ENCODE results near the gene RUNX2.

The RUNX2 gene

DNA sequence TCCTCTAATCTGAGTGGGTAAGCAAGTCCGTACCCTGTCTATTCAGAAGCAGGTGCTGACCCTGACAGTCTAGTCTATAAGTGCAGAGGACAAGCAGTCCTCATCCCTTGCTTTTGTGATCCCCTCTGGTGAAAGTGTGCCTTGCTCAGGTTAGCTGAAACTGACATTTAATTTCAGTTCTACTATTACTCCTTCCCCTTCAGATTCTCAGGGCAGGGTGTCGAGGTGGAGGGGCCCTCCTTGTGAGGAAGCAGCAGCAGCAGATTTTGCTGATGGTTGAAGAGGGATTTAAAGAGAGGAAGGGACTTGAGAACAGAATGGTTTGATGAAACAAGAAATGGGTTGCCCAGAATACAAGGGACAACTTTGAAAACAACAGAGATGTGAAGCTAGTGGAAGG is 378.2 kb downstream of the RUNX2 start (continued):
- TF ChIP-seq, protein P1, sequence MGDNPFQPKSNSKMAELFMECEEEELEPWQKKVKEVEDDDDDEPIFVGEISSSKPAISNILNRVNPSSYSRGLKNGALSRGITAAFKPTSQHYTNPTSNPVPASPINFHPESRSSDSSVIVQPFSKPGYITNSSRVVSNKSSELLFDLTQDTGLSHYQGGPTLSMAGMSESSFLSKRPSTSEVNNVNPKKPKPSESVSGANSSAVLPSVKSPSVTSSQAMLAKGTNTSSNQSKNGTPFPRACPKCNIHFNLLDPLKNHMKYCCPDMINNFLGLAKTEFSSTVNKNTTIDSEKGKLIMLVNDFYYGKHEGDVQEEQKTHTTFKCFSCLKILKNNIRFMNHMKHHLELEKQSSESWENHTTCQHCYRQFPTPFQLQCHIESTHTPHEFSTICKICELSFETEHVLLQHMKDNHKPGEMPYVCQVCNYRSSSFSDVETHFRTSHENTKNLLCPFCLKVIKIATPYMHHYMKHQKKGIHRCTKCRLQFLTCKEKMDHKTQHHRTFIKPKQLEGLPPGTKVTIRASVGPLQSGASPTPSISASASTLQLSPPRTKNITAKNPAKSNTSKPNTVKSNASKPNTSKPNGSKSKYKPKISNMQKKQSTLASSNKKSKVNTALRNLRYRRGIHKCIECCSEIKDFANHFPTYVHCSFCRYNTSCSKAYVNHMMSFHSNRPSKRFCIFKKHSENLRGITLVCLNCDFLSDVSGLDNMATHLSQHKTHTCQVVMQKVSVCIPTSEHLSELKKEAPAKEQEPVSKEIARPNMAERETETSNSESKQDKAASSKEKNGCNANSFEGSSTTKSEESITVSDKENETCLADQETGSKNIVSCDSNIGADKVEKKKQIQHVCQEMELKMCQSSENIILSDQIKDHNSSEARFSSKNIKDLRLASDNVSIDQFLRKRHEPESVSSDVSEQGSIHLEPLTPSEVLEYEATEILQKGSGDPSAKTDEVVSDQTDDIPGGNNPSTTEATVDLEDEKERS (tag by site-specific recombination; IDR thresholded peaks at IDR 0.05): no peak
- no peak for TF ChIP-seq ZXDB (tag by site-specific recombination; IDR thresholded peaks at IDR 0.05)
- TF ChIP-seq SCRT1 (tag by site-specific recombination; IDR thresholded peaks at IDR 0.05; ENCODE audit: borderline replicate concordance): no peak
- TF ChIP-seq ZNF670 (tag by site-specific recombination; IDR thresholded peaks at IDR 0.05; ENCODE audit: low read depth): no peak

DNA sequence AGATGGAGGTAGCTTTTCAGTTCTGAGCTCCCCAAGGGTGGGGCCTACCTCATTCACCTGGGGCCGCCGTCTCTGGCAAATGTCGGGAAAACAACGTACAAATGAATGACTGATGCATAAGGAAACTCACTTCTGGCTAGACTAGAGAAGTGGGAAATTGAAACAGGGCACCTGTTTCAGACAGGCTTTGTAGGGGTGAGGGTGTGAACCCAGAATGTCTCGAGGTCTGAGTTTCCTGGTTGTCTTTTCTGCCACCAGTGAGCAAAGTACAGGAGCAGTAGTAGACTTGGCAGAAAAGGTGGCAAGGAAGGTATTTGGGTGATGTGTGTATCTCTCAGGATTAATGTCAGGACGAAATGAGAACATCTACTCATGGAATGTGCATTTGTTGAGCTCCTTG is 379.0 kb downstream of the RUNX2 start:
- Histone ChIP-seq H3K27ac (ENCODE audit: extremely low read depth, low read depth, low read length) (no peak overlapping the region), H3K4me3 (ENCODE audit: low read depth, low read length) (no peak overlapping the region), H3K4me1 (ENCODE audit: control insufficient read depth, insufficient read depth, low read length) (peaks cover 5% of the 10 kb centered on the region), H3K9me3 (ENCODE audit: control insufficient read depth, insufficient read depth, low read depth, low read length) (no peaks in the 10 kb centered on the region), H3K36me3 (ENCODE audit: control insufficient read depth in 2 of 2, insufficient read depth in 1 of 2, low read length in 2 of 2) (no peaks in the 10 kb centered on the region)
- POLR2A ChIA-PET: no interaction called here
- CTCF ChIA-PET: no interaction called here
- TF ChIP-seq TCF7L2 (IDR thresholded peaks at IDR 0.05; ENCODE audit: borderline replicate concordance, low read depth, low read length) (no peak), ZNF777 (tag by site-specific recombination; IDR thresholded peaks at IDR 0.05; ENCODE audit: borderline replicate concordance) (no peak), ZNF558 (tag by site-specific recombination; IDR thresholded peaks at IDR 0.05) (no peak), KLF1 (tag by site-specific recombination; IDR thresholded peaks at IDR 0.05) (no peak), KLF10 (tag by site-specific recombination; IDR thresholded peaks at IDR 0.05) (no peak), ZNF560 (tag by site-specific recombination; IDR thresholded peaks at IDR 0.05; ENCODE audit: borderline replicate concordance) (no peak), ZNF174 (tag by site-specific recombination; IDR thresholded peaks at IDR 0.05) (no peak), ZFP41 (tag by site-specific recombination; IDR thresholded peaks at IDR 0.05; ENCODE audit: borderline replicate concordance) (no peak), ZNF391 (tag by site-specific recombination; IDR thresholded peaks at IDR 0.05; ENCODE audit: borderline replicate concordance, low read depth) (no peak), ZBTB20 (tag by site-specific recombination; IDR thresholded peaks at IDR 0.05) (no peak)
- TF ChIP-seq, protein P2, sequence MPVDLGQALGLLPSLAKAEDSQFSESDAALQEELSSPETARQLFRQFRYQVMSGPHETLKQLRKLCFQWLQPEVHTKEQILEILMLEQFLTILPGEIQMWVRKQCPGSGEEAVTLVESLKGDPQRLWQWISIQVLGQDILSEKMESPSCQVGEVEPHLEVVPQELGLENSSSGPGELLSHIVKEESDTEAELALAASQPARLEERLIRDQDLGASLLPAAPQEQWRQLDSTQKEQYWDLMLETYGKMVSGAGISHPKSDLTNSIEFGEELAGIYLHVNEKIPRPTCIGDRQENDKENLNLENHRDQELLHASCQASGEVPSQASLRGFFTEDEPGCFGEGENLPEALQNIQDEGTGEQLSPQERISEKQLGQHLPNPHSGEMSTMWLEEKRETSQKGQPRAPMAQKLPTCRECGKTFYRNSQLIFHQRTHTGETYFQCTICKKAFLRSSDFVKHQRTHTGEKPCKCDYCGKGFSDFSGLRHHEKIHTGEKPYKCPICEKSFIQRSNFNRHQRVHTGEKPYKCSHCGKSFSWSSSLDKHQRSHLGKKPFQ (tag by site-specific recombination; IDR thresholded peaks at IDR 0.05): no peak
- TF ChIP-seq, protein P3, sequence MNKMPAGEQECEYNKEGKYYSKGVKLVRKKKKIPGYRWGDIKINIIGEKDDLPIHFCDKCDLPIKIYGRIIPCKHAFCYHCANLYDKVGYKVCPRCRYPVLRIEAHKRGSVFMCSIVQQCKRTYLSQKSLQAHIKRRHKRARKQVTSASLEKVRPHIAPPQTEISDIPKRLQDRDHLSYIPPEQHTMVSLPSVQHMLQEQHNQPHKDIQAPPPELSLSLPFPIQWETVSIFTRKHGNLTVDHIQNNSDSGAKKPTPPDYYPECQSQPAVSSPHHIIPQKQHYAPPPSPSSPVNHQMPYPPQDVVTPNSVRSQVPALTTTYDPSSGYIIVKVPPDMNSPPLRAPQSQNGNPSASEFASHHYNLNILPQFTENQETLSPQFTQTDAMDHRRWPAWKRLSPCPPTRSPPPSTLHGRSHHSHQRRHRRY (tag by site-specific recombination; IDR thresholded peaks at IDR 0.05): no peak
- TF ChIP-seq, protein P4, sequence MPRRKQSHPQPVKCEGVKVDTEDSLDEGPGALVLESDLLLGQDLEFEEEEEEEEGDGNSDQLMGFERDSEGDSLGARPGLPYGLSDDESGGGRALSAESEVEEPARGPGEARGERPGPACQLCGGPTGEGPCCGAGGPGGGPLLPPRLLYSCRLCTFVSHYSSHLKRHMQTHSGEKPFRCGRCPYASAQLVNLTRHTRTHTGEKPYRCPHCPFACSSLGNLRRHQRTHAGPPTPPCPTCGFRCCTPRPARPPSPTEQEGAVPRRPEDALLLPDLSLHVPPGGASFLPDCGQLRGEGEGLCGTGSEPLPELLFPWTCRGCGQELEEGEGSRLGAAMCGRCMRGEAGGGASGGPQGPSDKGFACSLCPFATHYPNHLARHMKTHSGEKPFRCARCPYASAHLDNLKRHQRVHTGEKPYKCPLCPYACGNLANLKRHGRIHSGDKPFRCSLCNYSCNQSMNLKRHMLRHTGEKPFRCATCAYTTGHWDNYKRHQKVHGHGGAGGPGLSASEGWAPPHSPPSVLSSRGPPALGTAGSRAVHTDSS (tag by site-specific recombination; IDR thresholded peaks at IDR 0.05): no peak
- TF ChIP-seq, protein P5, sequence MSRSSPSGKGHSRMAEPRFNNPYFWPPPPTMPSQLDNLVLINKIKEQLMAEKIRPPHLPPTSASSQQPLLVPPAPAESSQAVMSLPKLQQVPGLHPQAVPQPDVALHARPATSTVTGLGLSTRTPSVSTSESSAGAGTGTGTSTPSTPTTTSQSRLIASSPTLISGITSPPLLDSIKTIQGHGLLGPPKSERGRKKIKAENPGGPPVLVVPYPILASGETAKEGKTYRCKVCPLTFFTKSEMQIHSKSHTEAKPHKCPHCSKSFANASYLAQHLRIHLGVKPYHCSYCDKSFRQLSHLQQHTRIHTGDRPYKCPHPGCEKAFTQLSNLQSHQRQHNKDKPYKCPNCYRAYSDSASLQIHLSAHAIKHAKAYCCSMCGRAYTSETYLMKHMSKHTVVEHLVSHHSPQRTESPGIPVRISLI (tag by site-specific recombination; IDR thresholded peaks at IDR 0.05): no peak
- TF ChIP-seq, protein P6, sequence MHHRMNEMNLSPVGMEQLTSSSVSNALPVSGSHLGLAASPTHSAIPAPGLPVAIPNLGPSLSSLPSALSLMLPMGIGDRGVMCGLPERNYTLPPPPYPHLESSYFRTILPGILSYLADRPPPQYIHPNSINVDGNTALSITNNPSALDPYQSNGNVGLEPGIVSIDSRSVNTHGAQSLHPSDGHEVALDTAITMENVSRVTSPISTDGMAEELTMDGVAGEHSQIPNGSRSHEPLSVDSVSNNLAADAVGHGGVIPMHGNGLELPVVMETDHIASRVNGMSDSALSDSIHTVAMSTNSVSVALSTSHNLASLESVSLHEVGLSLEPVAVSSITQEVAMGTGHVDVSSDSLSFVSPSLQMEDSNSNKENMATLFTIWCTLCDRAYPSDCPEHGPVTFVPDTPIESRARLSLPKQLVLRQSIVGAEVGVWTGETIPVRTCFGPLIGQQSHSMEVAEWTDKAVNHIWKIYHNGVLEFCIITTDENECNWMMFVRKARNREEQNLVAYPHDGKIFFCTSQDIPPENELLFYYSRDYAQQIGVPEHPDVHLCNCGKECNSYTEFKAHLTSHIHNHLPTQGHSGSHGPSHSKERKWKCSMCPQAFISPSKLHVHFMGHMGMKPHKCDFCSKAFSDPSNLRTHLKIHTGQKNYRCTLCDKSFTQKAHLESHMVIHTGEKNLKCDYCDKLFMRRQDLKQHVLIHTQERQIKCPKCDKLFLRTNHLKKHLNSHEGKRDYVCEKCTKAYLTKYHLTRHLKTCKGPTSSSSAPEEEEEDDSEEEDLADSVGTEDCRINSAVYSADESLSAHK (tag by site-specific recombination; IDR thresholded peaks at IDR 0.05): no peak
- TF ChIP-seq, protein P7, sequence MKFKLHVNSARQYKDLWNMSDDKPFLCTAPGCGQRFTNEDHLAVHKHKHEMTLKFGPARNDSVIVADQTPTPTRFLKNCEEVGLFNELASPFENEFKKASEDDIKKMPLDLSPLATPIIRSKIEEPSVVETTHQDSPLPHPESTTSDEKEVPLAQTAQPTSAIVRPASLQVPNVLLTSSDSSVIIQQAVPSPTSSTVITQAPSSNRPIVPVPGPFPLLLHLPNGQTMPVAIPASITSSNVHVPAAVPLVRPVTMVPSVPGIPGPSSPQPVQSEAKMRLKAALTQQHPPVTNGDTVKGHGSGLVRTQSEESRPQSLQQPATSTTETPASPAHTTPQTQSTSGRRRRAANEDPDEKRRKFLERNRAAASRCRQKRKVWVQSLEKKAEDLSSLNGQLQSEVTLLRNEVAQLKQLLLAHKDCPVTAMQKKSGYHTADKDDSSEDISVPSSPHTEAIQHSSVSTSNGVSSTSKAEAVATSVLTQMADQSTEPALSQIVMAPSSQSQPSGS (tag by site-specific recombination; IDR thresholded peaks at IDR 0.05; ENCODE audit: low read depth): no peak
- TF ChIP-seq, protein P8, sequence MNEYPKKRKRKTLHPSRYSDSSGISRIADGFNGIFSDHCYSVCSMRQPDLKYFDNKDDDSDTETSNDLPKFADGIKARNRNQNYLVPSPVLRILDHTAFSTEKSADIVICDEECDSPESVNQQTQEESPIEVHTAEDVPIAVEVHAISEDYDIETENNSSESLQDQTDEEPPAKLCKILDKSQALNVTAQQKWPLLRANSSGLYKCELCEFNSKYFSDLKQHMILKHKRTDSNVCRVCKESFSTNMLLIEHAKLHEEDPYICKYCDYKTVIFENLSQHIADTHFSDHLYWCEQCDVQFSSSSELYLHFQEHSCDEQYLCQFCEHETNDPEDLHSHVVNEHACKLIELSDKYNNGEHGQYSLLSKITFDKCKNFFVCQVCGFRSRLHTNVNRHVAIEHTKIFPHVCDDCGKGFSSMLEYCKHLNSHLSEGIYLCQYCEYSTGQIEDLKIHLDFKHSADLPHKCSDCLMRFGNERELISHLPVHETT (tag by site-specific recombination; IDR thresholded peaks at IDR 0.05): no peak
